GM21723 (cell line): ENCODE data around the gene TTLL3.
"Not testable (repeated sequence)": the region's sequence is repeated elsewhere in the genome, so short reads cannot be mapped to it uniquely, and the experiment has no call there.

Experiments
- ATAC-seq: cut with Tn5 transposase; IDR thresholded peaks from one replicate; pipeline ENCODE4 v1.9.1; 2021; ENCODE audit warnings: mild to moderate bottlenecking, moderate library complexity; ENCODE audit not compliant: unreplicated experiment

TTLL3 gene

GRCh38 chr3:9834520-9835380 lies 24.7 kb downstream of the TTLL3 start:
- ATAC-seq = no peak

GRCh38 chr3:9837701-9838582 lies 27.9 kb downstream of the TTLL3 start:
- ATAC-seq = no peak

GRCh38 chr3:9838856-9839255 lies 28.8 kb downstream of the TTLL3 start:
- no peak for ATAC-seq

- no peak for ATAC-seq
These were observed 31.0 kb downstream of the TTLL3 start for GRCh38 chr3:9841015-9841414.

GRCh38 chr3:9843715-9844438 lies 33.8 kb downstream of the TTLL3 start, which contains the start of gene RPUSD3:
Gene RPUSD3 (minus strand): TSS chr3:9844008. CDS start chr3:9843990, 18 bp downstream.
- ATAC-seq = peak; percentile 98

DNA sequence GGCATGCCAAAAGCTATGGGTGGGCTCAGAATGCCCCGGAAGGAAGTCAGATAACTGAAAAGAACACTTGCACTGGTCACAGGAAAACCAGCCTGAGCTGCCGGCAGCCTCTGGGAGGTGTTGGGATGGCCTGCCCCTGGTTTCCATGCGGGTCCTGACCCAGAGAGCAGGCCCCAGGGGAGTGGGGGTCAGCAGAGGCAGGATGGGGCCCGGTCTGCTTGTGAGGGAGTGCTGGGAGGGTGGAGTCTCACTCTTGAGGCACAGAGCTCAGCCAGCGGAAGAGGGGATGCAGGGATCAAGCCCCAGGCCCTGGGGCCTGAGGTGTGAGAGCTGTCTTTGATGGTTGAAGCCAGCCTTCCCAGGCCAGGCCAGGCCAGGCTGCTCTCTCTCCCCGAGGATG lies 36.2 kb downstream of the TTLL3 start:
- no peak for ATAC-seq

DNA sequence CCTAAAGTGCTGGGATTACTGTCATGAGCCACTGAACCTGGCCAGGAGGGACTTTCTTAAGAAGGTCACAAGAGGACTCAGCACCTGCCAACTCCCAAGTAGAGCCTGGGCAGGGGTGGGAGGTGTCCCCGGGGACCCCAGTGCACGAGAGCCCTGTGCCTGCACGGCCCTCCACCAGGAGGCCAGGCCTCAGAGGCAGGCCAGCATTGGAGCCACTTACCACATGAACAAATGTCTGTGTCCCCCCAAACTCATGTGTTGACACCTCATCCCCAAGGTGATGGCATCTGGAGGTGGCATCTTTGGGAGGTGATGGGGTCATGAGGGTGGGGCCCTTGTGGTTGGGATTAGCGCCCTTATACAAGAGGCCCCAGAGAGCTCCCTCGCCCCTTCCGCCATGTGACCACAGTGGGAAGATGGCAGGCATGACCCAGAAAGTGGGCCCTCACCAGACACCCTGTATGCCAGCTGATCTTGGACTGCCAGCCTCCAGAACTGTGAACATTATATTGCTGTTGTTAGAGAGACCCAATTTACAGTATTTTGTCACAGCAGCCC lies 36.9 kb downstream of the TTLL3 start:
- ATAC-seq = no peak

DNA sequence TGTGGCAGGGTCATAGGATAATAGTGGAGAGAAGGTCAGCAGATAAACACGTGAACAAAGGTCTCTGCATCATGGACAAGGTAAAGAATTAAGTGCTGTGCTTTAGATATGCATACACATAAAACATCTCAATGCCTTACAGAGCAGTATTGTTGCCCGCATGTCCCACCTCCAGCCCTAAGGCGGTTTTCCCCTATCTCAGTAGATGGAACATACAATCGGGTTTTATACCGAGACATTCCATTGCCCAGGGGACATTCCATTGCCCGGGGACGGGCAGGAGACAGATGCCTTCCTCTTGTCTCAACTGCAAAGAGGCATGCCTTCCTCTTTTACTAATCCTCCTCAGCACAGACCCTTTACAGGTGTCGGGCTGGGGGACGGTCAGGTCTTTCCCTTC lies 37.8 kb downstream of the TTLL3 start:
- ATAC-seq = not testable (repeated sequence)

GRCh38 chr3:9848860-9849259 lies 38.8 kb downstream of the TTLL3 start:
- ATAC-seq = not testable (repeated sequence)

DNA sequence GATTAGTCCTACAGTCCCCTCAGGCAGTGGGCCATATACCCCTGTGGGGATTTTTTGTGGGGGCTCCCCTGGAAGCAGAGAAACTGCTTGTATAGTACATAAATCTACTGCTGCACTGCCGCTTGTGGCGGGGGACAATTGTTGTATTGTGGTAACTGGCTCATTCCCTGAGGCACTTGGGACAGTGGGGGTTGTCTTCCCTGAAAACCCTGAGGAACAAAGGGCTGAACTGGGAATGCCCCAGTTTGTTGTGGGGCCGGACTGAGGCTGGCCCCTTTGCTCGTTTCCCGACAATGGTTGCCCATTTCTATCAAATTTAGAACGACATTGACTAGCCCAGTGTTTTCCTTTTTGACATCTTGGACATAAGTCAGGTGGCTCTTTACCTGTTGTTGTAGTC lies 41.3 kb downstream of the TTLL3 start:
- not testable (repeated sequence) for ATAC-seq

- not testable (repeated sequence) for ATAC-seq
These were observed 41.9 kb downstream of the TTLL3 start for GRCh38 chr3:9851926-9852325.

- ATAC-seq = no peak
These were observed 42.5 kb downstream of the TTLL3 start for GRCh38 chr3:9852528-9852927.

DNA sequence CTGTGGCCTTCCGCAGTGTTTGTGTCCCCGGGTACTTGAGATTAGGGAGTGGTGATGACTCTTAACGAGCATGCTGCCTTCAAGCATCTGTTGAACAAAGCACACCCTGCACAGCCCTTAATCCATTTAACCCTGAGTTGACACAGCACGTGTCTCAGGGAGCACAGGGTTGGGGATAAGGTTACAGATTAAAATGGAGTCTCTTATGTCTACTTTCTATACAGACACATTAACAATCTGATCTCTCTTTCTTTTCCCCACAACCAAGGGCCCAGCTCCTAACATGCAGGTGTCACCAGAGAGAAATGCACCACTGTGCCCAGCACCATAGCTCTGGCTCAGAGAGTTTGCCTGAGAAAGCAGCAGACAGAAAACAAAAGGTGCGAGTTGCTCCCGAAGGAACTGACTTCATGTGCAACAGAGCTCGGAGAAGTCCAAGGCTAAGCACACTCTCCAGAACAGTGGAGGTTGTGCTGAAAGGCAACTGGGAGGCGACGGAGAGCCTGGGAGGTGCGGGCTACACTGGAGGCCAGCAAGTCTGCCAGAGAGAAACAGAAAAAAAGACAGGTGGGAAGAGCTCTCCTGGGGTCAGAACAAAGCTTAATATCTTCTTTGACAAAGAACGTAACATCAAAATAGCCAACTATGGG lies 44.4 kb downstream of the TTLL3 start:
- ATAC-seq = not testable (repeated sequence)

DNA sequence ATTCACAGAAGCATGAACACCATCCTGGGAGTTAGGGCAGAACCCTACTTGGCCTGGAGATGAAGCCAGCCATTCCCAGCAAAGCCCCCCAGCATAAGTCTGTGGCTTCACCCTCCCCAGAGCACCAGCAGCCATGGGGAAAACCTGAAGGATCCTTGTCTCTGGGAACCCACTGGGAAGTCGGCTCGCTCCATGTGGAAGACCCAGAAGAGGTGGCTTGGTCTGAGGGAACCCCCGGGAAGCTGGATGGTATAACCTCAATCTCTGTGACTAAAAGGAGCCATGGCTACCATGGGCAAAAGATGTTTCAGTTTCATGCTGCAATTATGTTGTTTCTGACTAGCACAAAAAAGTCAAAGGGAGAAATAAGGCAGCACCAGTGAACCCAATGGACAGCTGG lies 45.5 kb downstream of the TTLL3 start:
- no peak for ATAC-seq

- ATAC-seq = no peak
These were observed 49.5 kb downstream of the TTLL3 start for GRCh38 chr3:9859530-9860025.

DNA sequence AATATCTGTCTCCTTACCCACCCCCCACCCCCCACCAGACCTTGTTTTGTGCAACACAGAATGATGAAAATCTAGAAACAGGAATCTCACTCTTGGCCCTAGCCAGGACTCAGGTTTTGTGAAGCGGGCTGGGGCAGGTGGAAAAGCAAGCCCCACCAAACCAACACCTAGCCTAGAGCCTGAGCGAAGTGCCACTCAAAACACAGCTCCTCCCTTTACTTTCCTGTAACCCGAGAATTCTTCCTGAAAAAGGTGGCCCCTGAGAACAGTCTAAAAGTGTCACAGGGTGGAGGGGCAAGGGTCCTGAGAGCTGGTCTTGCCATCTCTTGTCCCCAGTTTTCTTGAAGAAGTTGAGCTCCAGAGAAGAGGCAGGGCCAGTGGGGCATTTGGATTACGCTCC lies 51.1 kb downstream of the TTLL3 start:
- no peak for ATAC-seq

GRCh38 chr3:9861626-9862130 lies 51.6 kb downstream of the TTLL3 start:
- ATAC-seq = no peak

DNA sequence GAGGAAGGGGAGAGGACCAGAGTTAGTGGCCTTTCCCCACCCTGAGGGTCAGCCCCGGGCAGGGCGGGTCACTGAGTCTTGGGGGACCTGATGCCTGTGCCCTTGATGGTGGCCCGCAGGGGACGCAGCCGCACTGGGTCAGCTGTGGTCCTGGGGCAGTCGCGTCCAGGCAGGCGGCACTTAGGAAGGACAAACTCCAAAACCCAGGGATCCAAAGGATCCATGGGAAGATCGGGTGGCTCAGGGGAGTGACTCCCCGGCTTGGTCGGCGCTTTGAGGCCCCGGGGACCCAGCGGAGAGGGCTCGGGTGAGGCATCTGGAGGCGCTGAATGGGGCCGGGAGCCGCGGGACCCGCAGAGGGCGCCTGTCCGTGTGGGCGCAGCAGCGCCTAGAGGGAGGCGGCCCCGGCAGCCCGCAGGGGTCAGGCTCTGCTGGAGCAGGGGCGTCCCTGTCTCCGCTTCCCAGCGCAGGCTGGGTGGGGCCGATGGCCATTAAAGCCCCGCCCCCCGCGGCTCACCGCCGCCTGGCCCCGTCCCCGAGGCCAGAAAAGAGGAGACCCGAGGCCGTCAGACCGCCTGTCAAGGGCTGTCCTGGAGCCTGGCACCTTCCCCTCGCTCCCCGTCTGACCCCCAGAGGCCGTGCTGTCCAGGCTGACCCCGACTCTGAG lies 52.5 kb downstream of the TTLL3 start:
- ATAC-seq = no peak

DNA sequence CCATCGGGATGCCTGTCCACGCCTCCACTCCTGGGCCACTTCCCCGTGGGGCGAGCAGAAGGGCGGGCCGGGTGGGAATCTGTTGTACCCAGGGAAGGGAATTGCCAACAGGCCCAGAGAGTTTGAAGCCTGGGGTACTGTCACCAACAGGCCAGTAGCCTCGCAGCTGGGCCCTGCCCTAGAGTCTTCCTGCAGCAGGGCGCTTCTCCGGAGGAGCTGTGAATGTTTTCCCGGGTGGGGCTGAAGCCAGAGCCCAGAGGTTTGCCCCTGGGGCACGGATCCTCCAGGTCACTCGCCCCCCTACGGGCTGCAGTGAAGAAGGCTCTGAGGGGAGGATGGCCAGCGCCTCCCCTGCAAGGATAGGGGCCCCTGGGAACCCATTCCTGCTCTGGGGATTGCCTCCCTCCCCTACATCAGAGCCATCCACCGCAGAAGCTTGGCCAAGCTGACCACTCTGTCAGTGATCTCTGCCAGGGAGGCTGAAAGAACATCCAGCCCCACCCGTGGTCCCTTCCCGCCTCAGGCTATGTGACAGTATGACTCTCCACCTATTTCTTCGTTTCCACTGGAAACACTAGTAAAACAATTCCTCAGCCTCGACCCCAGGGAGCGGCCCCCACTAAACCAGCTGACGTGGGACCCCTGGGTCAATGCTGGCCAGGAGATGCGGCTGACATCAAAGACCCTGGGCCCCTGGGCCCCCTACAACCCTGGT lies 53.2 kb downstream of the TTLL3 start:
- ATAC-seq = no peak
